GM23338 (cell line): Measurements from ENCODE around the gene TMEM238.
A peak's percentile ranks its signal among the peaks of the same experiment; 100 is the strongest.

Experiments used
- CTCF ChIP-seq, 2 experiments: fragments of 200-600 bp in 1 of 2; sonication (generic) in 1 of 2; conservative IDR thresholded peaks; 2 replicates each; pipeline versions ENCODE4 v1.5.1 to v1.6.1; 2016 to 2017; ENCODE audit warnings: antibody characterized with exemption in 2 of 2, low read depth in 2 of 2, mild to moderate bottlenecking in 2 of 2, moderate library complexity in 1 of 2
- EZH2 ChIP-seq: fragments of 200-600 bp; sonication (generic); IDR thresholded peaks from one replicate; pipeline ENCODE4 v1.8.0; 2017; ENCODE audit warnings: antibody characterized with exemption, mild to moderate bottlenecking, low read depth; ENCODE audit not compliant: unreplicated experiment
- TF ChIP-seq, protein P1 (sequence below): IDR thresholded peaks from one replicate; pipeline ENCODE4 v1.6.1; 2018; ENCODE audit warnings: antibody characterized with exemption; ENCODE audit not compliant: unreplicated experiment

DNA sequence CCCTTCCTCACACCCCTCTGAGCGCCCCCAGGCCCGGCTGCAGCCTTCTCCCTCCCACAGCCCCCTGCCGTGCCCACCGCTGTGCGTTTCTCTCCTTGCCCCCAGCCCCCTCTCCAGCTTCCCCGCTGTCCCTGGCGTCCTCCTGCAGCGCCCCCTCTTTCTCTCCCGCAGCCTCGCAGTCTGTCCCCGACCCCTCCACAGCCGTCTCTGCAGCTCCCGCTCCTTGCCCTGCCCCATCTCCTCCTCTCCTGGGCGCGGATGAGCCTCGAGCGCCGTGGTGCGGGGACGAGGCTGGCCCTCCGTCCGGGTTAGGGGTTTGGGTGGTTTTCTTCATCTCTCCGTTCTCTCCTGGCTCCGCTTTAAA is 43.3 kb downstream of the TMEM238 start:
- TF ChIP-seq, protein P1, sequence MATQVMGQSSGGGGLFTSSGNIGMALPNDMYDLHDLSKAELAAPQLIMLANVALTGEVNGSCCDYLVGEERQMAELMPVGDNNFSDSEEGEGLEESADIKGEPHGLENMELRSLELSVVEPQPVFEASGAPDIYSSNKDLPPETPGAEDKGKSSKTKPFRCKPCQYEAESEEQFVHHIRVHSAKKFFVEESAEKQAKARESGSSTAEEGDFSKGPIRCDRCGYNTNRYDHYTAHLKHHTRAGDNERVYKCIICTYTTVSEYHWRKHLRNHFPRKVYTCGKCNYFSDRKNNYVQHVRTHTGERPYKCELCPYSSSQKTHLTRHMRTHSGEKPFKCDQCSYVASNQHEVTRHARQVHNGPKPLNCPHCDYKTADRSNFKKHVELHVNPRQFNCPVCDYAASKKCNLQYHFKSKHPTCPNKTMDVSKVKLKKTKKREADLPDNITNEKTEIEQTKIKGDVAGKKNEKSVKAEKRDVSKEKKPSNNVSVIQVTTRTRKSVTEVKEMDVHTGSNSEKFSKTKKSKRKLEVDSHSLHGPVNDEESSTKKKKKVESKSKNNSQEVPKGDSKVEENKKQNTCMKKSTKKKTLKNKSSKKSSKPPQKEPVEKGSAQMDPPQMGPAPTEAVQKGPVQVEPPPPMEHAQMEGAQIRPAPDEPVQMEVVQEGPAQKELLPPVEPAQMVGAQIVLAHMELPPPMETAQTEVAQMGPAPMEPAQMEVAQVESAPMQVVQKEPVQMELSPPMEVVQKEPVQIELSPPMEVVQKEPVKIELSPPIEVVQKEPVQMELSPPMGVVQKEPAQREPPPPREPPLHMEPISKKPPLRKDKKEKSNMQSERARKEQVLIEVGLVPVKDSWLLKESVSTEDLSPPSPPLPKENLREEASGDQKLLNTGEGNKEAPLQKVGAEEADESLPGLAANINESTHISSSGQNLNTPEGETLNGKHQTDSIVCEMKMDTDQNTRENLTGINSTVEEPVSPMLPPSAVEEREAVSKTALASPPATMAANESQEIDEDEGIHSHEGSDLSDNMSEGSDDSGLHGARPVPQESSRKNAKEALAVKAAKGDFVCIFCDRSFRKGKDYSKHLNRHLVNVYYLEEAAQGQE: no peak
- peak; percentile 29 to 41 for TF ChIP-seq CTCF (conservative IDR thresholded peaks at IDR 0.05; ENCODE audit: low read depth in 2 of 2)
- no peak for TF ChIP-seq EZH2
